Kidney capillary endothelial cell (primary cell): ENCODE measurements around the gene EPHB4.
"Not testable (repeated sequence)": the region's sequence is repeated elsewhere in the genome, so short reads cannot be mapped to it uniquely, and the experiment has no call there.

Source experiments
- DNase-seq: peaks from one replicate; pipeline ENCODE4 v3.0.0-alpha.2; 2018; ENCODE audit warnings: low spot score

The EPHB4 gene

DNA sequence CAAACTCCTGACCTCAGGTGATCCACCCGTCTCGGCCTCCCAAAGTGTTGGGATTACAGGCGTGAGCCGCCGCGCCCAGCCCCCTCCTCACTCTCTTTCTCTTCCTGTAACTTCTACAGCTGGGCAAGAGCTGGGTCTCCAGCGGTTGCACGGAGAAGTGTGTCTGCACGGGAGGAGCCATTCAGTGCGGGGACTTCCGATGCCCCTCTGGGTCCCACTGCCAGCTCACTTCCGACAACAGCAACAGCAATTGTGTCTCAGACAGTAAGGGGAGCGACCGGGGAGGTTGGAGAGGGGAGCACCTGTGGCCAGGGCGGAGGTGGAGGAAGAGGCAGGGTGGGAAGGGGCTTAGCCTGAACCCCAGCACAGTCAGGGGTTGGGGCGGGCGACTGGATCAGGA, 41.4 kb downstream of the EPHB4 start:
- DNase-seq: no peak

- no peak for DNase-seq
These were observed 43.5 kb downstream of the EPHB4 start for GRCh38 chr7:100783804-100784203.

GRCh38 chr7:100781255-100781654, 46.1 kb downstream of the EPHB4 start:
- DNase-seq: no peak

GRCh38 chr7:100779359-100779758, 48.0 kb downstream of the EPHB4 start:
- DNase-seq: no peak

DNA sequence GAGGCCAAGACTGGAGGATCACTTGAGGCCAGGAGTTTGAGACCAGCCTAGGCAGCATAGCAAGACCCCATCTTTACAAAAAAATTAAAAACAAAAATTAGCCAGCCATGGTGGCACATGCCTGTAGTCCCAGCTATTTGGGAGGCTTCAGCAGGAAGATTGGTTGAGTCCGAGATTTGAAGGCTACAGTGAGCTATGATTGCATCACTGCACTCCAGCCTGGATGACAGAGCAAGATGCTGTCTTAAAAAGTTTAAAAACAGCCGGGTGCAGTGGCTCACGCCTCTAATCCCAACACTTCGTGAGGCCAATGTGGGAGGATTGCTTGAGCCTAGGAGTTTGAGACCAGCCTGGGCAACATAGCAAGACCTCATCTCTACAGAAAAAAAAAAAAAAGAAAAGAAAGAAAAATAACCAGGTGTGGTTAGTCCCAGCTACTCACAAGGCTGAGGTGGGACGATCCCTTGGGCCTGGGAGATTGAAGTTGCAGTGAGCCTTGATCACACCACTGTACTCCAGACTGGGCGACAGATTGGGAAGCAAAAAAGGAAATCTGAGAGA, 49.2 kb downstream of the EPHB4 start:
- no peak for DNase-seq

DNA sequence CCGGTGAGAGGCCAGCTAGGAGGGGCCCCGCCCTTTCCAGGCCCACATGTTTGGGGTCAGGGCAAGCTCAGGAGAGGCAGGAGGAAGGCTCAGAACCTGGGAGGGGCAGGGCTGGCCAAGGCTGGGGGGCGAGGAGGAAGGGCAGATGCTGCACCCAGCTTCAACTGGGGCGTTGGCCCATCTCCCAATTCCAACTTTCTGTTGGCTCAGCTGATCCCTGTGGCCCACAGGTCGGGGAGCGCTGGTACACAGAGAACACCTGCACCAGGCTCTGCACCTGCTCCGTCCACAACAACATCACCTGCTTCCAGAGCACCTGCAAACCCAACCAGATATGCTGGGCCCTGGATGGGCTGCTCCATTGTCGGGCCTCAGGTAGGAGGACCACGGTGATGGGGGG, 53.8 kb downstream of the EPHB4 start:
- no peak for DNase-seq

GRCh38 chr7:100768784-100769183, 58.5 kb downstream of the EPHB4 start:
- DNase-seq: no peak

DNA sequence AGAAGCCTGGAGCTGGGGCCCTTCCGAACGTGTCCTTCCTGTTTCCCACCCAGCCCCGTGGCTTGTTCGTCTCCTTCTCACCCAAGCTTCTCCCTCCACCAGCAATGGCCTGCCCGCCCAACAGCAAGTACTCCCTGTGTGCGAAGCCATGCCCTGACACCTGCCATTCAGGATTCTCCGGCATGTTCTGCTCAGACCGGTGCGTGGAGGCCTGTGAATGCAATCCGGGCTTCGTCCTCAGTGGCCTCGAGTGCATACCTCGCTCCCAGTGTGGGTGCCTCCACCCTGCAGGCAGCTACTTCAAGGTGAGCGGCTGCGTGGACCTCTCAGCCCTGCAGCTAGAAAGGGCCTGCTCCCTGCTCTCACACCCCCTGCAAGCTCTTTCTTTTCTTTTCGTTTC, 62.1 kb downstream of the EPHB4 start:
- no peak for DNase-seq

DNA sequence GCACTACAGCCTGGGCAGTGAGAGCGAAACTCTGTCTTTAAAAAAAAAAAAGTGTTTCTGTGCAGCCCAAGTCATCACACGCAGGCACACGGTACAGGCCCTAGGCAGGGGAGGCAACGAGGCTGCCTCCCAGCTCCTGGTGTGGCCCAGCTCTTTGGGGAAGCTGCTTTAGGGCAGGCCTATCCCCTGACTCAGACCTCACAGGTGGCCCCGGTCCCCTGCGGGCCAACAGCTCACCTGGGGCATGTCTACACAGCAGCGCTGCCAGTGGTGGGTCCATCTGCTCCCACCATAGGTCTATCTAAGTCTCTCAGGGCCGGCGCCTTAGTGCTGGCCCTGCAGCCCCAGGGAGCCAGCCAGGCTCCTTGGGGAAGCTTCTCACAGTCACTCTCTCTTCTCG, 62.5 kb downstream of the EPHB4 start:
- DNase-seq: no peak

DNA sequence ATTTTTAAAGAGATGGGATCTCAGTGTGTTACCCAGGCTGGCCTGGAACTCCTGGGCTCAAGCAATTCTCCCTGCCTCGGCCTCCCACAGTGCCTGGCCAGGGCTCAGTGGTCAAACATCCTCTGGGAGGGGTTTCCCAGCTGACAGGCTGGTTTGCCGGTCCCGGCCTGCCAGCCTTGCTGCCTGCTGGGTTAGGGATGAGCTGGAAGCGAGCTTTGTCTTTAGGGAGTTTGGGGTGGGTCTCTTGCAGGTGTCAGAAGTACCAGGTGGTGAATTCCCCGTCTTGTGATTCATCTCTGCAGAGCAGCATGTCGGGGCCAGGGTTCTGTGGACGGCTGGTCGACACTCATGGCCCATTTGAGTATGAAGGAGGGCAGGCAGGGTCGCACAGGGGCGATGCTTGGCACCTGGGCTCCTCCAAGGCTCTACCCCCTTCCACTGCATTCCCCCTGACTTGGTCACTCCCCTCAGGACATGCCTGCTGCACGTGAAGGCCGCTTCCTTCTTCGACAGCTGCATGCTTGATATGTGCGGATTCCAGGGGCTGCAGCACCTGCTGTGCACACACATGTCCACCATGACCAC, 63.7 kb downstream of the EPHB4 start:
- DNase-seq: no peak

GRCh38 chr7:100762841-100763240, 64.5 kb downstream of the EPHB4 start:
- not testable (repeated sequence) for DNase-seq

DNA sequence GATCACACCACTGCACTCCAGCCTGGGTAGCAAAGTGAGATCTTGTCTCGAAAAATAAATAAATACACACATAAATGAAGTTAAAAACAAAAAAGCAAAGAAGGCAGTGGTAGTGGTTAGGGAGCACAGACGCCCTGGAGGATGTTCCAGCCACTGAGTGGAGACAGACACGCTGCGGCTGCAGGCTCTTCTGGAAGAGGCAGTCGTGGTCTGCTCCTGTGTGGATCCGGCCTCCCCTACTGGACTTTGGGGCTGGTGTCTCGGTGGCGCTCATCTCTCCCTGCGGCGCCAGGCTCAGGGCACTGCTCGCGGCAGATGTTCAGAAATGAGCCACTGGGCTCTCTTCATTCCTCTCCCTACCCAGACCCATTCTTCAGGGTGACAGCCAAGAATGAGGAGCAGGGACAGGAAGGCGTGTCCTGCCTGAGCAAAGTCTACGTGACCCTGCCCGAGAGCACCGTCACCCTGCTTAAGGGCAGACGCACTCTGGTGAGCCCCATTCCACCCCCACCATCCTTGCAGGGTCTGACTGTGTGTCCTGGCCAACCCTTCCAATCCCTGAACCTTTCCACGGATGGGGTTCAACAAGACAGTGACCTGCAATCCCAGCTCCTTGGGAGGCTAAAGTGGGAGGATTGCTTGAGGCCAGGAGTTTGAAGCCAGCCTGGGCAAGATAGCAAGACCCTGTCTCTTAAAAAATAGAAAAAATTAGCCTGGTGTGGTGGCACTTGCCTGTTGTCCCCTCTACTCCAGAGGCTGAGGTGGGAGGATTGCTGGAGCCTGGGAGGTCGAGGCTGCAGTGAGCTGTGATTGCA, 67.8 kb downstream of the EPHB4 start:
- DNase-seq: no peak

DNA sequence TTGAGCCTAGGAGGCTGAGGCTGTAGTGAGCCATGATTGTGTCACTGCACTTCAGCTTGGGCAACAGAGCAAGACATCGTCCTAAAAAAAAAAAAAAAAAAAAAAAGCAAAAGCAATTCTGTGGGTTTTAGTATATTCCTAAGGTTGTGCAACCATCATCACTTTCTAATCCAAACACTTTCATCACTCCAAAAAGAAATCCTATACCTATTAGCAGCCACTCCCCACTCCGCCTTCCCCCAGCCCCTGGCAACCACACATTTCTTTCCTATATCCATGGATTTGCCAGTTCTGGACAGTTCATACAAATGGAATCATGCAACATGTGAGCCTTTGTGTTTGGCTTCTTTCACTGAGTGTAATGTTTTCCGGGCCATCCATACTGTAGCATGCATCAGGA, 73.6 kb downstream of the EPHB4 start:
- no peak for DNase-seq

DNA sequence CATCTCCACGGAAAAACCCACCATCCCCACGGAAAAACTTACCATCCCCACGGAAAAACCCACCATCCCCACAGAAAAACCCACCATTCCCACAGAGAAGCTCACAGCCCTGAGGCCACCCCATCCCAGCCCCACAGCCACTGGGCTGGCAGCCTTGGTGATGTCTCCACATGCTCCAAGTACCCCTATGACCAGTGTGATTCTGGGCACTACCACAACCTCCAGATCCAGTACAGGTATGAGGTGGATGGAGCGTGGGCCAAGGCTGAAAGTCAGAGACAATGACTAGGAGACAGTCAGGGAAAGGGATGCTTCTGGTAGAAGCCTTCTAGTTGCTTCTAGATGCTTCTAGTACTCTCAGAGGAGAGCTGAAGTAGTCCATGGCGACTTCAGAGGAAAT, 74.3 kb downstream of the EPHB4 start:
- no peak for DNase-seq
